H9 (cell line): ENCODE results near the gene PAH. TPM values are rescaled to one million over a fixed set of nuclear protein-coding genes. Genes with fewer than 3 reads are reported as not detected.

ENCODE experiments used
- DNase-seq: peaks from one replicate; pipeline ENCODE4 v3.0.0-alpha.2; 2017
- H2AFZ ChIP-seq: one replicate; pipeline ENCODE4 v1.6.1; 2013; ENCODE audit warnings: mild to moderate bottlenecking, low read length, control low read depth, moderate library complexity
- H2AK5ac ChIP-seq: 2 replicates; pipeline ENCODE4 v1.6.1; 2013; ENCODE audit warnings: low read length, control low read depth, mixed read lengths; ENCODE audit not compliant: insufficient read length
- H2BK120ac ChIP-seq: one replicate; pipeline ENCODE4 v1.6.1; 2013; ENCODE audit warnings: low read depth, mild to moderate bottlenecking, low read length, control low read depth, inconsistent platforms; ENCODE audit not compliant: poor library complexity, severe bottlenecking
- H2BK12ac ChIP-seq: 2 replicates; pipeline ENCODE4 v1.6.1; 2013; ENCODE audit warnings: low read length, control low read depth, mixed read lengths, low read depth; ENCODE audit not compliant: insufficient read length
- H2BK15ac ChIP-seq: 2 replicates; pipeline ENCODE4 v1.6.1; 2013; ENCODE audit warnings: low read depth, low read length, control low read depth
- H2BK20ac ChIP-seq: one replicate; pipeline ENCODE4 v1.6.1; 2013; ENCODE audit warnings: low read depth, mild to moderate bottlenecking, low read length, control low read depth, inconsistent platforms; ENCODE audit not compliant: poor library complexity, severe bottlenecking
- H2BK5ac ChIP-seq: 2 replicates; pipeline ENCODE4 v1.6.1; 2013; ENCODE audit warnings: low read length, control low read depth, mixed read lengths; ENCODE audit not compliant: insufficient read length
- H3K14ac ChIP-seq: 2 replicates; pipeline ENCODE4 v1.6.1; 2013; ENCODE audit warnings: low read length, control low read depth; ENCODE audit not compliant: insufficient read depth
- H3K18ac ChIP-seq: 2 replicates; pipeline ENCODE4 v1.6.1; 2013; ENCODE audit warnings: low read depth, mild to moderate bottlenecking, mixed read lengths, low read length, control low read depth; ENCODE audit not compliant: insufficient read length
- H3K23ac ChIP-seq: 2 replicates; pipeline ENCODE4 v1.6.1; 2013; ENCODE audit warnings: low read length, control low read depth, mixed read lengths, low read depth; ENCODE audit not compliant: insufficient read length
- H3K23me2 ChIP-seq: 2 replicates; pipeline ENCODE4 v1.6.1; 2013; ENCODE audit warnings: low read depth, mild to moderate bottlenecking, mixed read lengths, low read length, control low read depth; ENCODE audit not compliant: insufficient read length, poor library complexity, severe bottlenecking
- H3K27ac ChIP-seq: 2 replicates; pipeline ENCODE4 v1.5.1; 2013; ENCODE audit warnings: low read length, control low read depth, mixed read lengths, low read depth; ENCODE audit not compliant: insufficient read length
- H3K27me3 ChIP-seq: 2 replicates; pipeline ENCODE4 v1.6.1; 2013; ENCODE audit warnings: low read length, control low read depth, inconsistent platforms; ENCODE audit not compliant: insufficient read depth
- H3K4ac ChIP-seq: 2 replicates; pipeline ENCODE4 v1.6.1; 2013; ENCODE audit warnings: low read depth, mild to moderate bottlenecking, control low read depth, inconsistent platforms, low read length, moderate library complexity
- H3K4me1 ChIP-seq: 2 replicates; pipeline ENCODE4 v1.6.1; 2013; ENCODE audit warnings: low read length, control low read depth, inconsistent platforms; ENCODE audit not compliant: insufficient read depth
- H3K4me2 ChIP-seq: 2 replicates; pipeline ENCODE4 v1.6.1; 2013; ENCODE audit warnings: low read length, control low read depth, mixed read lengths; ENCODE audit not compliant: insufficient read length, insufficient read depth
- H3K56ac ChIP-seq: 2 replicates; pipeline ENCODE4 v1.6.1; 2013; ENCODE audit warnings: low read depth, mild to moderate bottlenecking, mixed read lengths, low read length, control low read depth; ENCODE audit not compliant: insufficient read length
- H3K79me1 ChIP-seq: 2 replicates; pipeline ENCODE4 v1.6.1; 2013; ENCODE audit warnings: low read depth, mild to moderate bottlenecking, moderate library complexity, low read length, control low read depth, inconsistent platforms; ENCODE audit not compliant: insufficient read depth, poor library complexity, severe bottlenecking
- H3K79me2 ChIP-seq: 2 replicates; pipeline ENCODE4 v1.6.1; 2013; ENCODE audit warnings: low read length, control low read depth, inconsistent platforms; ENCODE audit not compliant: insufficient read depth
- H3K9ac ChIP-seq: 2 replicates; pipeline ENCODE4 v1.6.1; 2013; ENCODE audit warnings: low read length, control low read depth, mixed read lengths; ENCODE audit not compliant: insufficient read length; ENCODE audit errors: extremely low read depth
- H3K9me3 ChIP-seq: one replicate; pipeline ENCODE4 v1.6.1; 2013; ENCODE audit warnings: low read depth, low read length, inconsistent platforms; ENCODE audit not compliant: control insufficient read depth
- H3T11ph ChIP-seq: one replicate; pipeline ENCODE4 v1.6.1; 2013; ENCODE audit warnings: mild to moderate bottlenecking, low read length, control low read depth, inconsistent platforms
- H4K20me1 ChIP-seq: one replicate; pipeline ENCODE4 v1.6.1; 2013; ENCODE audit not compliant: control insufficient read depth, insufficient read length, insufficient read depth
- H4K5ac ChIP-seq: 2 replicates; pipeline ENCODE4 v1.6.1; 2013; ENCODE audit warnings: low read depth, mild to moderate bottlenecking, mixed read lengths, low read length, control low read depth; ENCODE audit not compliant: insufficient read length
- H4K8ac ChIP-seq: replicated peaks from 2 replicates; pipeline ENCODE4 v1.6.1; 2013; ENCODE audit warnings: low read length, control low read depth, mixed read lengths, low read depth; ENCODE audit not compliant: insufficient read length
- H4K91ac ChIP-seq: 2 replicates; pipeline ENCODE4 v1.6.1; 2013; ENCODE audit warnings: low read depth, mild to moderate bottlenecking, moderate library complexity, mixed read lengths, low read length, control low read depth; ENCODE audit not compliant: insufficient read length
- H3K27ac Mint-ChIP-seq, 3 experiments: 2 replicates in 2 of 3; 3 replicates in 1 of 3; pipeline ENCODE4 v1.8.0; 2020 to 2021; ENCODE audit warnings: mixed read lengths in 3 of 3, mild to moderate bottlenecking in 1 of 3, moderate library complexity in 1 of 3
- H3K27me3 Mint-ChIP-seq: 2 replicates; pipeline ENCODE4 v1.8.0; 2021; ENCODE audit warnings: low read depth, mild to moderate bottlenecking, moderate library complexity, mixed read lengths
- H3K36me3 Mint-ChIP-seq, 3 experiments: 2 replicates in 2 of 3; 3 replicates in 1 of 3; pipeline ENCODE4 v1.8.0; 2020 to 2021; ENCODE audit warnings: low read depth in 3 of 3, mixed read lengths in 3 of 3; ENCODE audit not compliant: insufficient read depth in 1 of 3
- H3K4me1 Mint-ChIP-seq, 2 experiments: 2 replicates each; pipeline ENCODE4 v1.8.0; 2020; ENCODE audit warnings: mixed read lengths in 2 of 2
- H3K4me3 Mint-ChIP-seq, 2 experiments: 2 replicates in 1 of 2; 3 replicates in 1 of 2; pipeline ENCODE4 v1.8.0; 2020 to 2021; ENCODE audit warnings: mild to moderate bottlenecking in 2 of 2, mixed read lengths in 2 of 2, moderate library complexity in 1 of 2
- H3K9me3 Mint-ChIP-seq, 2 experiments: 2 replicates in 1 of 2; 3 replicates in 1 of 2; pipeline ENCODE4 v1.8.0; 2020; ENCODE audit warnings: mild to moderate bottlenecking in 2 of 2, mixed read lengths in 2 of 2, moderate library complexity in 1 of 2
- WGBS: extraction: QIAGEN DNeasy Blood & Tissue Kit; methylation state at CpG from one replicate; pipeline ENCODE4 v1.1.7; 2013; ENCODE audit warnings: missing lambda C conversion rate, low lambda C conversion rate, mixed read lengths; ENCODE audit not compliant: insufficient read length; ENCODE audit errors: extremely low coverage; 5-methylcytosine and 5-hydroxymethylcytosine counted together
- total RNA-seq: library from RNA; stranded (reverse); gene quantifications from 2 replicates; pipeline ENCODE4 v1.2.1, GENCODE V29; 2021
- TF ChIP-seq, protein P1 (sequence below): fragments of 200-600 bp; sonication (generic); conservative IDR thresholded peaks from 3 replicates; pipeline ENCODE4 v1.8.0; 2021; ENCODE audit warnings: antibody characterized with exemption, mild to moderate bottlenecking

PAH gene
- total RNA-seq, 1 experiment from 2014 or later: 6.1 TPM

DNA sequence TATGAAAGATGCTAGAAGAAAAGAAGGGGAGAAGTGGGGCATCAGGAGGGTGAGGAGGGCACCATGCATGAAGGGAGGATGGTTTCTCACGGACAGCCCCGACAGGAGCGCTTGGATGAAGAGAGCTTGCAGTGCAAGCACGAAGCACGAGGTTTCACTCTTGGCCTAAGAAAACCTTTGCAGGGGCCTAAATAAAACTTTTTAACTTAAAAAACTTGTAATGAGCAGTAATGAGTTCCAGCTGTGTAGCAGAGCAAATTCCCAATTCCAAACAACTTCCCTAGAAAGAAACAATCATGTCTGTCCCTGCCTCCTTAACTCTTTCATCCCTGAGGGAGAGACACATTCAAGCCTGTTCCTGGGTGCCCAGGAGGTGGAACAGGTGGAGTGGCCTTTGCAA is 119.5 kb downstream of the PAH start:
- Histone ChIP-seq H3K4me1 (no peaks in the 10 kb centered on the region), H3K18ac (no peak overlapping the region), H3K14ac (no peak overlapping the region), H3K27me3 (no peaks in the 10 kb centered on the region), H3K79me1 (no peaks in the 10 kb centered on the region), H4K20me1 (no peaks in the 10 kb centered on the region), H3K79me2 (no peaks in the 10 kb centered on the region), H4K8ac (no peak overlapping the region), H3K23me2 (no peaks in the 10 kb centered on the region), H2BK5ac (no peak overlapping the region), H2AK5ac (no peak overlapping the region), H3K9me3 (no peaks in the 10 kb centered on the region), H2BK15ac (no peak overlapping the region), H2BK120ac (no peak overlapping the region), H2AFZ (no peak overlapping the region), H4K5ac (no peak overlapping the region), H3K56ac (no peak overlapping the region), H3T11ph (no peak overlapping the region), H2BK20ac (no peak overlapping the region), H3K4ac (no peak overlapping the region), H2BK12ac (no peak overlapping the region), H3K4me2 (no peak overlapping the region), H3K27ac (no peak overlapping the region), H3K23ac (no peak overlapping the region), H4K91ac (no peak overlapping the region), H3K9ac (no peak overlapping the region)
- peaks cover 1% of the 10 kb centered on the region; the same call in 1 of the 2 replicates for H3K27me3 Mint-ChIP-seq
- no peak overlapping the region for H3K4me3 Mint-ChIP-seq
- H3K4me1 Mint-ChIP-seq: no peaks in the 10 kb centered on the region
- DNase-seq: no peak
- WGBS: no CpG with 5 or more reads among the region's 5 CpGs
- no peaks in the 10 kb centered on the region for H3K36me3 Mint-ChIP-seq
- H3K9me3 Mint-ChIP-seq: no peaks in the 10 kb centered on the region
- TF ChIP-seq, protein P1, sequence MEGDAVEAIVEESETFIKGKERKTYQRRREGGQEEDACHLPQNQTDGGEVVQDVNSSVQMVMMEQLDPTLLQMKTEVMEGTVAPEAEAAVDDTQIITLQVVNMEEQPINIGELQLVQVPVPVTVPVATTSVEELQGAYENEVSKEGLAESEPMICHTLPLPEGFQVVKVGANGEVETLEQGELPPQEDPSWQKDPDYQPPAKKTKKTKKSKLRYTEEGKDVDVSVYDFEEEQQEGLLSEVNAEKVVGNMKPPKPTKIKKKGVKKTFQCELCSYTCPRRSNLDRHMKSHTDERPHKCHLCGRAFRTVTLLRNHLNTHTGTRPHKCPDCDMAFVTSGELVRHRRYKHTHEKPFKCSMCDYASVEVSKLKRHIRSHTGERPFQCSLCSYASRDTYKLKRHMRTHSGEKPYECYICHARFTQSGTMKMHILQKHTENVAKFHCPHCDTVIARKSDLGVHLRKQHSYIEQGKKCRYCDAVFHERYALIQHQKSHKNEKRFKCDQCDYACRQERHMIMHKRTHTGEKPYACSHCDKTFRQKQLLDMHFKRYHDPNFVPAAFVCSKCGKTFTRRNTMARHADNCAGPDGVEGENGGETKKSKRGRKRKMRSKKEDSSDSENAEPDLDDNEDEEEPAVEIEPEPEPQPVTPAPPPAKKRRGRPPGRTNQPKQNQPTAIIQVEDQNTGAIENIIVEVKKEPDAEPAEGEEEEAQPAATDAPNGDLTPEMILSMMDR: no peak
- H3K27ac Mint-ChIP-seq: no peak overlapping the region
